GM12801 (cell line): Measurements from ENCODE around the gene C11orf86.

Experiments
- CTCF ChIP-seq: IDR thresholded peaks from one replicate; pipeline ENCODE4 v1.5.1; 2011; ENCODE audit warnings: control low read depth; ENCODE audit not compliant: insufficient read length; ENCODE audit errors: extremely low read depth

The C11orf86 gene

GRCh38 chr11:66976925-66977324 lies 1.8 kb downstream of the C11orf86 start:
- TF ChIP-seq CTCF = no peak

GRCh38 chr11:66978229-66978628 lies 3.1 kb downstream of the C11orf86 start:
- TF ChIP-seq CTCF = no peak

GRCh38 chr11:66978717-66979116 lies 3.6 kb downstream of the C11orf86 start:
- TF ChIP-seq CTCF = no peak

GRCh38 chr11:66979336-66979980 lies 4.4 kb downstream of the C11orf86 start:
- TF ChIP-seq CTCF = no peak

- TF ChIP-seq CTCF = no peak
Observed at GRCh38 chr11:66981976-66982578, 7.0 kb downstream of the C11orf86 start.

- no peak for TF ChIP-seq CTCF
Observed at GRCh38 chr11:66983275-66983924, 8.3 kb downstream of the C11orf86 start.

GRCh38 chr11:66985508-66986177 lies 10.5 kb downstream of the C11orf86 start:
- no peak for TF ChIP-seq CTCF
